GM12891 (cell line): ENCODE data around the gene PLK3. TPM values are rescaled to one million over a fixed set of nuclear protein-coding genes. Genes with fewer than 3 reads are reported as not detected.
A peak's percentile ranks its signal among the peaks of the same experiment; 100 is the strongest.
"Not testable (repeated sequence)": the region's sequence is repeated elsewhere in the genome, so short reads cannot be mapped to it uniquely, and the experiment has no call there.

ENCODE experiments used
- DNase-seq: peaks from one replicate; pipeline ENCODE4 v3.0.0; 2011; ENCODE audit warnings: low spot score; ENCODE audit not compliant: insufficient read length
- FAIRE-seq: peaks from 2 replicates; lab custom pipeline; 2011; peaks lifted over from hg19 to GRCh38; lab: Jason Lieb, UNC
- PAX5 ChIP-seq: IDR thresholded peaks from 2 replicates; pipeline ENCODE4 v1.6.1; 2011; ENCODE audit warnings: low read length, moderate library complexity, mild to moderate bottlenecking; ENCODE audit not compliant: insufficient read depth, severe bottlenecking
- POLR2A ChIP-seq: IDR thresholded peaks from 2 replicates; pipeline ENCODE4 v1.6.1; 2011; ENCODE audit warnings: low read depth, low read length, control low read depth
- POLR2AphosphoS5 ChIP-seq: IDR thresholded peaks from 2 replicates; pipeline ENCODE4 v1.6.1; 2011; ENCODE audit warnings: low read depth, low read length, control low read depth
- POU2F2 ChIP-seq: IDR thresholded peaks from 2 replicates; pipeline ENCODE4 v1.6.1; 2011; ENCODE audit warnings: low read depth, mild to moderate bottlenecking, control low read depth, low read length, moderate library complexity
- SPI1 ChIP-seq: IDR thresholded peaks from 2 replicates; pipeline ENCODE4 v1.6.1; 2011; ENCODE audit warnings: low read depth, low read length, control low read depth
- TAF1 ChIP-seq: IDR thresholded peaks from 2 replicates; pipeline ENCODE4 v1.6.1; 2011; ENCODE audit warnings: low read depth, low read length, control low read depth
- polyA plus RNA-seq: library from polyadenylated mRNA; unstranded; fragments of >200 nt; gene quantifications from one replicate; pipeline ENCODE4 v1.2.1, GENCODE V29; 2012; ENCODE audit warnings: low read depth, missing spikeins, inconsistent platforms; ENCODE audit not compliant: missing spikeins

The PLK3 gene
- polyA plus RNA-seq: 16.7 TPM

GRCh38 chr1:44799770-44800584 is at the start of gene PLK3:
Gene PLK3, plus strand, starts transcription at chr1:44800377. Its CDS starts 87 bp downstream, at chr1:44800464.
- DNase-seq (peak; percentile 96), FAIRE-seq (peak; percentile 99)
- TF ChIP-seq POU2F2 (peak; percentile 18; the same call in 1 of the 2 replicates), POLR2A (peak; percentile 85), SPI1 (0 out of 2 replicates have a peak, but pooled peaks have one; percentile 2), POLR2AphosphoS5 (peak; percentile 85), PAX5 (peak; percentile 63), TAF1 (peak; percentile 63)

GRCh38 chr1:44757420-44757819 is 42.8 kb upstream of the PLK3 start:
- DNase-seq (no peak), FAIRE-seq (peak; percentile 89)
- TF ChIP-seq TAF1 (0 out of 2 replicates have a peak, but pooled peaks have one; percentile 18), SPI1 (peak; percentile 60), POLR2AphosphoS5 (no peak), PAX5 (no peak), POLR2A (no peak), POU2F2 (peak; percentile 73)

- no peak for DNase-seq
- FAIRE-seq: no peak
- TF ChIP-seq TAF1: no peak
- no peak for TF ChIP-seq POLR2AphosphoS5
- no peak for TF ChIP-seq PAX5
- no peak for TF ChIP-seq POU2F2
- no peak for TF ChIP-seq POLR2A
Observed at GRCh38 chr1:44759077-44759476, 41.1 kb upstream of the PLK3 start.

GRCh38 chr1:44760876-44761275 is 39.3 kb upstream of the PLK3 start:
- TF ChIP-seq PAX5: no peak
- no peak for TF ChIP-seq SPI1
- TF ChIP-seq POU2F2: no peak
- TF ChIP-seq TAF1: no peak
- no peak for TF ChIP-seq POLR2A
- no peak for TF ChIP-seq POLR2AphosphoS5
- FAIRE-seq: no peak
- DNase-seq: no peak

GRCh38 chr1:44766421-44766820 is 33.8 kb upstream of the PLK3 start:
- not testable (repeated sequence) for DNase-seq, FAIRE-seq

GRCh38 chr1:44775078-44775929 is 24.9 kb upstream of the PLK3 start, which contains the start of gene RPS8:
Gene RPS8, plus strand, starts transcription at chr1:44775540. Its CDS starts 57 bp downstream, at chr1:44775597.
- peak; percentile 92 for FAIRE-seq
- TF ChIP-seq PAX5: peak; percentile 4
- TF ChIP-seq POLR2A: peak; percentile 99
- TF ChIP-seq POLR2AphosphoS5: peak; percentile 99
- TF ChIP-seq TAF1: peak; percentile 99
- peak; percentile 95 for TF ChIP-seq POU2F2
- no peak for TF ChIP-seq SPI1
- peak; percentile 78 for DNase-seq

GRCh38 chr1:44775930-44776729 is 24.0 kb upstream of the PLK3 start:
- no peak for FAIRE-seq
- no peak for DNase-seq
- TF ChIP-seq SPI1: 0 out of 2 replicates have a peak, but pooled peaks have one; percentile 6
- no peak for TF ChIP-seq PAX5

GRCh38 chr1:44776730-44777068 is 23.5 kb upstream of the PLK3 start:
- DNase-seq (no peak), FAIRE-seq (no peak)
- TF ChIP-seq POLR2A (0 out of 2 replicates have a peak, but pooled peaks have one; percentile 41), TAF1 (no peak), POLR2AphosphoS5 (no peak; the same call in 1 of the 2 replicates), SPI1 (no peak), PAX5 (no peak)

- no peak for FAIRE-seq
- TF ChIP-seq TAF1: no peak
- TF ChIP-seq POU2F2: no peak
- no peak for TF ChIP-seq POLR2AphosphoS5
- TF ChIP-seq POLR2A: no peak; the same call in 1 of the 2 replicates
- TF ChIP-seq SPI1: no peak
- no peak for TF ChIP-seq PAX5
- DNase-seq: no peak
Observed at GRCh38 chr1:44777547-44777946, 22.6 kb upstream of the PLK3 start.
